ENCODE data around the gene RIMS3.
"Not testable (repeated sequence)": the region's sequence is repeated elsewhere in the genome, so short reads cannot be mapped to it uniquely, and the experiment has no call there.

Gene RIMS3

GRCh38 chr1:40599926-40600325 is 65.6 kb downstream of the RIMS3 start:
- in situ Hi-C loops (cut with MboI; ENCODE audit: low sequenced_read_pairs), result loop anchor here (25.0 kb wide), 1 partner anchor 362 kb away; no protein-coding TSS in a partner anchor

GRCh38 chr1:40595623-40596022 is 69.9 kb downstream of the RIMS3 start:
- in situ Hi-C loops (cut with MboI; ENCODE audit: low sequenced_read_pairs), result no loop called here

- in situ Hi-C loops (cut with MboI; ENCODE audit: low sequenced_read_pairs), result no loop called here
Observed at GRCh38 chr1:40594187-40594531, 71.3 kb downstream of the RIMS3 start.

- in situ Hi-C loops (cut with MboI; ENCODE audit: low sequenced_read_pairs), result no loop called here
Observed at GRCh38 chr1:40593449-40594186, 71.9 kb downstream of the RIMS3 start.

GRCh38 chr1:40592107-40592803 is 73.2 kb downstream of the RIMS3 start:
- in situ Hi-C loops (cut with MboI; ENCODE audit: low sequenced_read_pairs), result no loop called here

GRCh38 chr1:40588586-40588985 is 76.9 kb downstream of the RIMS3 start:
- in situ Hi-C loops (cut with MboI; ENCODE audit: low sequenced_read_pairs), result no loop called here

GRCh38 chr1:40583980-40584379 is 81.5 kb downstream of the RIMS3 start:
- in situ Hi-C loops (cut with MboI; ENCODE audit: low sequenced_read_pairs), result no loop called here

- in situ Hi-C loops (cut with MboI; ENCODE audit: low sequenced_read_pairs), result no loop called here
Observed at GRCh38 chr1:40582116-40582515, 83.4 kb downstream of the RIMS3 start.

- in situ Hi-C loops (cut with MboI; ENCODE audit: low sequenced_read_pairs), result no loop called here
Observed at GRCh38 chr1:40575336-40575735, 90.1 kb downstream of the RIMS3 start.

- in situ Hi-C loops (cut with MboI; ENCODE audit: low sequenced_read_pairs), result not testable (repeated sequence)
Observed at GRCh38 chr1:40574805-40575204, 90.7 kb downstream of the RIMS3 start.
